ENCODE measurements around the gene SCRN1. TPM values are rescaled to one million over a fixed set of nuclear protein-coding genes. Genes with fewer than 3 reads are reported as not detected.

Gene SCRN1
- total and polyA plus RNA-seq, 2 of the 4 experiments (the other 2 are of a cell fraction) = 57.1 to 124 TPM

GRCh38 chr7:29975561-29975960 lies 14.0 kb downstream of the SCRN1 start:
- Histone ChIP-seq H3K4ac (ENCODE audit: low read depth, low read length) (no peak overlapping the region), H3K4me2 (ENCODE audit: low read depth, low read length) (no peak overlapping the region), H3K9ac (ENCODE audit: low read depth, low read length) (no peak overlapping the region), H4K91ac (ENCODE audit: insufficient read depth, low read depth, low read length) (no peak overlapping the region), H3K23ac (ENCODE audit: low read depth, low read length) (no peak overlapping the region), H3K27me3 (ENCODE audit: control insufficient read depth, insufficient read depth, low read length) (no peaks in the 10 kb centered on the region), H3K79me1 (ENCODE audit: low read depth in 1 of 2, low read length in 2 of 2) (peaks cover 43 to 75% of the 10 kb centered on the region in 2 experiments), H2BK15ac (ENCODE audit: low read depth, low read length) (no peak overlapping the region), H3K4me3 (ENCODE audit: insufficient read depth, low read depth, low read length) (no peak overlapping the region), H3K36me3 (ENCODE audit: control insufficient read depth, insufficient read depth, low read length) (peaks cover 2% of the 10 kb centered on the region; the same call in 1 of the 2 replicates), H2BK120ac (ENCODE audit: low read depth, low read length) (no peak overlapping the region), H2BK20ac (ENCODE audit: low read depth, low read length) (no peak overlapping the region), H2AK5ac (ENCODE audit: low read depth, low read length) (no peak overlapping the region), H4K20me1 (ENCODE audit: insufficient read depth, low read length) (peaks cover 73% of the 10 kb centered on the region), H2AK9ac (replicated peaks; ENCODE audit: low read depth, low read length, poor library complexity) (no peak overlapping the region), H4K5ac (ENCODE audit: low read depth, low read length) (no peak overlapping the region), H3K18ac (ENCODE audit: low read depth, low read length) (no peak overlapping the region), H3K14ac (replicated peaks; ENCODE audit: low read depth, low read length) (no peak overlapping the region), H4K8ac (ENCODE audit: low read depth in 2 of 2, low read length in 2 of 2) (no peak overlapping the region), H3K4me1 (ENCODE audit: control insufficient read depth, insufficient read depth, low read length) (peaks cover 10% of the 10 kb centered on the region), H3K27ac (ENCODE audit: insufficient read depth, low read length) (no peak overlapping the region), H2AFZ (replicated peaks; ENCODE audit: low read length, poor library complexity) (no peak overlapping the region), H3K56ac (ENCODE audit: extremely low read depth, insufficient read depth, low read length) (no peak overlapping the region), H3K9me1 (ENCODE audit: insufficient read depth, low read length) (peaks cover 25% of the 10 kb centered on the region), H3K9me3 (ENCODE audit: control insufficient read depth, insufficient read depth, low read length) (no peaks in the 10 kb centered on the region), H2BK5ac (ENCODE audit: low read depth, low read length, poor library complexity, severe bottlenecking) (no peak overlapping the region)
- CTCF ChIA-PET = interaction anchor here (0.5 kb wide), 1 partner anchor 50 kb away, joined by 5 read pairs; no protein-coding TSS in a partner anchor
- TF ChIP-seq USF2 (IDR thresholded peaks at IDR 0.05; ENCODE audit: low read depth, low read length) (no peak), CEBPB (IDR thresholded peaks at IDR 0.05; ENCODE audit: low read depth, low read length) (no peak), RAD21 (IDR thresholded peaks at IDR 0.05; ENCODE audit: low read length) (no peak), SMC3 (IDR thresholded peaks at IDR 0.05; ENCODE audit: low read depth, low read length) (no peak), RCOR1 (IDR thresholded peaks at IDR 0.05; ENCODE audit: insufficient replicate concordance, low read length) (no peak), POLR2A (IDR thresholded peaks at IDR 0.05; ENCODE audit: low read depth, low read length) (no peak), RFX5 (IDR thresholded peaks at IDR 0.05; ENCODE audit: low read depth, low read length) (no peak), BHLHE40 (IDR thresholded peaks at IDR 0.05; ENCODE audit: low read depth, low read length) (no peak)
- DNase-seq = no peak
- no peak for ATAC-seq (ENCODE audit: low read depth)
- dilution Hi-C loops (cut with HindIII; ENCODE audit: low sequenced_read_pairs, unreplicated experiment) = no loop called here
- in situ Hi-C loops (cut with MboI; ENCODE audit: low sequenced_read_pairs) = no loop called here
- BruUV-seq (replicated peaks) = no TSS peak
- WGBS, 2 experiments (ENCODE audit: extremely low coverage in 2 of 2, insufficient read length in 1 of 2) = no CpG with 5 or more reads among the region's 1 CpG
- intact Hi-C loops (cut with micrococcal nuclease) = no loop called here
- POLR2A ChIA-PET (ENCODE audit: unreplicated experiment) = no interaction called here

All from IMR-90 (cell line).